Liver (tissue), 9 donors: ENCODE data around the gene NR3C1. TPM values are rescaled to one million over a fixed set of nuclear protein-coding genes. Genes with fewer than 3 reads are reported as not detected.

Experiments used
- DNase-seq: peaks from one replicate; pipeline ENCODE4 v3.0.0-alpha.2; 2017; ENCODE audit warnings: low spot score
- H3K27ac ChIP-seq, 2 donors: one replicate each; pipeline ENCODE4 v1.7.0; 2013; ENCODE audit warnings: inconsistent platforms in 2 of 2, low read length in 2 of 2, control low read depth in 1 of 2, low read depth in 1 of 2, mild to moderate bottlenecking in 1 of 2
- H3K27me3 ChIP-seq, 4 donors: one replicate each; pipeline versions ENCODE4 v1.6.1 to v1.7.0; 2013; ENCODE audit warnings: low read length in 3 of 4, inconsistent platforms in 1 of 4, mild to moderate bottlenecking in 1 of 4, moderate library complexity in 1 of 4; ENCODE audit not compliant: control insufficient read depth in 4 of 4, insufficient read depth in 4 of 4
- H3K36me3 ChIP-seq, 4 donors: one replicate each; pipeline versions ENCODE4 v1.6.1 to v1.7.0; 2013; ENCODE audit warnings: low read length in 3 of 4, mild to moderate bottlenecking in 3 of 4, low read depth in 1 of 4, moderate library complexity in 1 of 4; ENCODE audit not compliant: control insufficient read depth in 4 of 4, insufficient read depth in 3 of 4
- H3K4me1 ChIP-seq, 4 donors: one replicate each; pipeline versions ENCODE4 v1.6.1 to v1.7.0; 2013; ENCODE audit warnings: low read length in 3 of 4, mild to moderate bottlenecking in 3 of 4, moderate library complexity in 1 of 4; ENCODE audit not compliant: control insufficient read depth in 4 of 4, insufficient read depth in 4 of 4
- H3K4me3 ChIP-seq, 3 donors: one replicate each; pipeline versions ENCODE4 v1.6.1 to v1.7.0; 2013; ENCODE audit warnings: low read length in 3 of 3, control low read depth in 1 of 3, low read depth in 1 of 3, mild to moderate bottlenecking in 1 of 3
- H3K9ac ChIP-seq, 2 donors: one replicate each; pipeline ENCODE4 v1.7.0; 2013; ENCODE audit warnings: low read length in 2 of 2, mild to moderate bottlenecking in 2 of 2, moderate library complexity in 2 of 2, control low read depth in 1 of 2, low read depth in 1 of 2
- H3K9me3 ChIP-seq, 4 donors: one replicate each; pipeline versions ENCODE4 v1.6.1 to v1.7.0; 2013; ENCODE audit warnings: low read length in 3 of 4; ENCODE audit not compliant: control insufficient read depth in 4 of 4
- EGR1 ChIP-seq, 2 donors: IDR thresholded peaks; 2 replicates each; pipeline ENCODE4 v1.6.1; 2016 to 2018; ENCODE audit warnings: antibody characterized with exemption in 2 of 2, low read depth in 2 of 2
- FOXA1 ChIP-seq: IDR thresholded peaks from 2 replicates; pipeline ENCODE4 v1.6.1; 2016; ENCODE audit warnings: antibody characterized with exemption
- FOXA2 ChIP-seq: IDR thresholded peaks from 2 replicates; pipeline ENCODE4 v1.6.1; 2016; ENCODE audit warnings: antibody characterized with exemption
- GABPA ChIP-seq, 2 donors: IDR thresholded peaks in 1 of 2; conservative IDR thresholded peaks in 1 of 2; 2 replicates each; pipeline ENCODE4 v1.6.1; 2016; ENCODE audit warnings: antibody characterized with exemption in 2 of 2, mild to moderate bottlenecking in 1 of 2, moderate library complexity in 1 of 2
- HNF4G ChIP-seq: IDR thresholded peaks from 2 replicates; pipeline ENCODE4 v1.6.1; 2016; ENCODE audit warnings: antibody characterized with exemption
- JUND ChIP-seq, 2 donors: IDR thresholded peaks; 2 replicates each; pipeline ENCODE4 v1.6.1; 2016; ENCODE audit warnings: antibody characterized with exemption in 2 of 2
- NR2F2 ChIP-seq: IDR thresholded peaks from 2 replicates; pipeline ENCODE4 v1.6.1; 2016; ENCODE audit warnings: antibody characterized with exemption
- RAD21 ChIP-seq, 2 donors: IDR thresholded peaks; 2 replicates each; pipeline ENCODE4 v1.6.1; 2016; ENCODE audit warnings: antibody characterized with exemption in 2 of 2, mild to moderate bottlenecking in 2 of 2
- RXRA ChIP-seq, 2 donors: IDR thresholded peaks; 2 replicates each; pipeline ENCODE4 v1.6.1; 2017 to 2018; ENCODE audit warnings: antibody characterized with exemption in 2 of 2, mild to moderate bottlenecking in 1 of 2
- SP1 ChIP-seq: IDR thresholded peaks from 2 replicates; pipeline ENCODE4 v1.6.1; 2018; ENCODE audit warnings: antibody characterized with exemption, mild to moderate bottlenecking
- ZBTB33 ChIP-seq: IDR thresholded peaks from 2 replicates; pipeline ENCODE4 v1.6.1; 2016; ENCODE audit warnings: antibody characterized with exemption
- WGBS: extraction: QIAGEN DNeasy Blood & Tissue Kit; methylation state at CpG from one replicate; pipeline ENCODE4 v1.1.7; 2013; 5-methylcytosine and 5-hydroxymethylcytosine counted together
- polyA plus RNA-seq, 2 donors: library from polyadenylated mRNA; stranded (reverse) in 1 of 2; unstranded in 1 of 2; fragments of 200-250 nt in 1 of 2; fragments of >200 nt in 1 of 2; fragmentation: Nextera tagmentation in 1 of 2; extraction: Ambion mirVana in 1 of 2; gene quantifications; one replicate each; pipeline versions ENCODE4 v1.2.1 to v1.2.3, GENCODE V29; 2013 to 2015
- total RNA-seq, 2 donors: library from RNA; depleted of rRNA; stranded (reverse); fragments of >200 nt; gene quantifications; one replicate each; pipeline ENCODE4 v1.2.3, GENCODE V29; 2014
- TF ChIP-seq, protein P1 (sequence below): IDR thresholded peaks from 2 replicates; pipeline ENCODE4 v1.6.1; 2016; ENCODE audit warnings: antibody characterized with exemption
- TF ChIP-seq, protein P2 (sequence below): IDR thresholded peaks from 2 replicates; pipeline ENCODE4 v1.6.1; 2016; ENCODE audit warnings: antibody characterized with exemption
- TF ChIP-seq, protein P3 (sequence below): fragments of 150-350 bp; IDR thresholded peaks from 2 replicates; pipeline ENCODE4 v1.5.1; 2017; ENCODE audit warnings: improper control_type of control experiment, low read depth, low read length; ENCODE audit not compliant: missing input control
- TF ChIP-seq, protein P4 (sequence below): IDR thresholded peaks from 2 replicates; pipeline ENCODE4 v1.6.1; 2016; ENCODE audit warnings: antibody characterized with exemption, mild to moderate bottlenecking
- donor health status: healthy.
- donor health status: healthy.
- donor health status: healthy.
- donor health status: healthy.
- donor health status: healthy.

NR3C1 gene
- total and polyA plus RNA-seq, 4 donors = 24.5 to 36.4 (median 29.0) TPM

DNA sequence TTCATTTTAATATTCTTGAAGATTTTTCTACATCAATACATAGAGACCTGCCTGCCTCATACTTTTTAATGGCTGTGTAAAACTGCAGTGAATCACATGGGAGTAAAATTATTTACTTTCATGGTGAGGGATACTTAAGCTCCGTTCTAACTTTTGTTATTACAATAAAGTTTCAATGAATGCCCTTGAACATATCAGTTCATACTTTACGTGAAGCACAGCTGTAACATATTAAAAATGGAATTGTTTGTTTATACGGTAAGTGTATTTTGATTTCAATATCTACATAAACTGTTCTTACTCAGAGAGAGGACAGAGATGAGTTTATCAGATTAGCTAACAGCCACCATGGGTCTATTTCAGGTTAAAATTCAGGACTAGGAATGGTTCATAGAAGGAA lies 155.1 kb downstream of the NR3C1 start:
- H3K27ac ChIP-seq = peak overlapping the region; percentile 52 to 82

GRCh38 chr5:143247134-143247815 lies 156.2 kb downstream of the NR3C1 start:
- Histone ChIP-seq H3K27me3 (no peaks in the 10 kb centered on the region), H3K9ac (no peak overlapping the region), H3K4me1 (peaks cover 3 to 11% (median 8%) of the 10 kb centered on the region in 4 donors), H3K9me3 (no peaks in the 10 kb centered on the region), H3K36me3 (no peaks in the 10 kb centered on the region), H3K27ac (no peak overlapping the region), H3K4me3 (no peak overlapping the region)
- TF ChIP-seq JUND (IDR thresholded peaks at IDR 0.05) = no peak
- TF ChIP-seq, protein P1, sequence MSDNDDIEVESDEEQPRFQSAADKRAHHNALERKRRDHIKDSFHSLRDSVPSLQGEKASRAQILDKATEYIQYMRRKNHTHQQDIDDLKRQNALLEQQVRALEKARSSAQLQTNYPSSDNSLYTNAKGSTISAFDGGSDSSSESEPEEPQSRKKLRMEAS = no peak
- no peak for TF ChIP-seq GABPA (IDR thresholded peaks at IDR 0.05 in 1 of 2, conservative IDR thresholded peaks at IDR 0.05 in 1 of 2)
- TF ChIP-seq NR2F2 = no peak
- TF ChIP-seq FOXA1 = no peak
- TF ChIP-seq, protein P2, sequence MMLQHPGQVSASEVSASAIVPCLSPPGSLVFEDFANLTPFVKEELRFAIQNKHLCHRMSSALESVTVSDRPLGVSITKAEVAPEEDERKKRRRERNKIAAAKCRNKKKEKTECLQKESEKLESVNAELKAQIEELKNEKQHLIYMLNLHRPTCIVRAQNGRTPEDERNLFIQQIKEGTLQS = no peak
- TF ChIP-seq RXRA (IDR thresholded peaks at IDR 0.05) = no peak
- TF ChIP-seq RAD21 (IDR thresholded peaks at IDR 0.05) = no peak
- TF ChIP-seq FOXA2 = no peak
- no peak for TF ChIP-seq SP1
- TF ChIP-seq ZBTB33 = no peak
- TF ChIP-seq, protein P3, sequence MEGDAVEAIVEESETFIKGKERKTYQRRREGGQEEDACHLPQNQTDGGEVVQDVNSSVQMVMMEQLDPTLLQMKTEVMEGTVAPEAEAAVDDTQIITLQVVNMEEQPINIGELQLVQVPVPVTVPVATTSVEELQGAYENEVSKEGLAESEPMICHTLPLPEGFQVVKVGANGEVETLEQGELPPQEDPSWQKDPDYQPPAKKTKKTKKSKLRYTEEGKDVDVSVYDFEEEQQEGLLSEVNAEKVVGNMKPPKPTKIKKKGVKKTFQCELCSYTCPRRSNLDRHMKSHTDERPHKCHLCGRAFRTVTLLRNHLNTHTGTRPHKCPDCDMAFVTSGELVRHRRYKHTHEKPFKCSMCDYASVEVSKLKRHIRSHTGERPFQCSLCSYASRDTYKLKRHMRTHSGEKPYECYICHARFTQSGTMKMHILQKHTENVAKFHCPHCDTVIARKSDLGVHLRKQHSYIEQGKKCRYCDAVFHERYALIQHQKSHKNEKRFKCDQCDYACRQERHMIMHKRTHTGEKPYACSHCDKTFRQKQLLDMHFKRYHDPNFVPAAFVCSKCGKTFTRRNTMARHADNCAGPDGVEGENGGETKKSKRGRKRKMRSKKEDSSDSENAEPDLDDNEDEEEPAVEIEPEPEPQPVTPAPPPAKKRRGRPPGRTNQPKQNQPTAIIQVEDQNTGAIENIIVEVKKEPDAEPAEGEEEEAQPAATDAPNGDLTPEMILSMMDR = no peak
- TF ChIP-seq HNF4G = no peak
- 87% methylated on average over 1 of the region's 1 CpG for WGBS
- no peak for DNase-seq

More for the DNA sequence above, 155.1 kb downstream of the NR3C1 start:
- WGBS = 89% methylated on average over 3 of the region's 3 CpGs
- no peaks in the 10 kb centered on the region for H3K36me3 ChIP-seq
- H3K27me3 ChIP-seq = no peaks in the 10 kb centered on the region
- no peak for DNase-seq
- peaks cover 3 to 11% (median 8%) of the 10 kb centered on the region in 4 donors for H3K4me1 ChIP-seq
- H3K9ac ChIP-seq = no peak overlapping the region
- no peaks in the 10 kb centered on the region for H3K9me3 ChIP-seq
- TF ChIP-seq RAD21 (IDR thresholded peaks at IDR 0.05) (no peak), EGR1 (IDR thresholded peaks at IDR 0.05; ENCODE audit: low read depth in 2 of 2) (no peak), NR2F2 (no peak)
- TF ChIP-seq, protein P3 = no peak
- TF ChIP-seq, protein P4, sequence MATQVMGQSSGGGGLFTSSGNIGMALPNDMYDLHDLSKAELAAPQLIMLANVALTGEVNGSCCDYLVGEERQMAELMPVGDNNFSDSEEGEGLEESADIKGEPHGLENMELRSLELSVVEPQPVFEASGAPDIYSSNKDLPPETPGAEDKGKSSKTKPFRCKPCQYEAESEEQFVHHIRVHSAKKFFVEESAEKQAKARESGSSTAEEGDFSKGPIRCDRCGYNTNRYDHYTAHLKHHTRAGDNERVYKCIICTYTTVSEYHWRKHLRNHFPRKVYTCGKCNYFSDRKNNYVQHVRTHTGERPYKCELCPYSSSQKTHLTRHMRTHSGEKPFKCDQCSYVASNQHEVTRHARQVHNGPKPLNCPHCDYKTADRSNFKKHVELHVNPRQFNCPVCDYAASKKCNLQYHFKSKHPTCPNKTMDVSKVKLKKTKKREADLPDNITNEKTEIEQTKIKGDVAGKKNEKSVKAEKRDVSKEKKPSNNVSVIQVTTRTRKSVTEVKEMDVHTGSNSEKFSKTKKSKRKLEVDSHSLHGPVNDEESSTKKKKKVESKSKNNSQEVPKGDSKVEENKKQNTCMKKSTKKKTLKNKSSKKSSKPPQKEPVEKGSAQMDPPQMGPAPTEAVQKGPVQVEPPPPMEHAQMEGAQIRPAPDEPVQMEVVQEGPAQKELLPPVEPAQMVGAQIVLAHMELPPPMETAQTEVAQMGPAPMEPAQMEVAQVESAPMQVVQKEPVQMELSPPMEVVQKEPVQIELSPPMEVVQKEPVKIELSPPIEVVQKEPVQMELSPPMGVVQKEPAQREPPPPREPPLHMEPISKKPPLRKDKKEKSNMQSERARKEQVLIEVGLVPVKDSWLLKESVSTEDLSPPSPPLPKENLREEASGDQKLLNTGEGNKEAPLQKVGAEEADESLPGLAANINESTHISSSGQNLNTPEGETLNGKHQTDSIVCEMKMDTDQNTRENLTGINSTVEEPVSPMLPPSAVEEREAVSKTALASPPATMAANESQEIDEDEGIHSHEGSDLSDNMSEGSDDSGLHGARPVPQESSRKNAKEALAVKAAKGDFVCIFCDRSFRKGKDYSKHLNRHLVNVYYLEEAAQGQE = no peak
- H3K4me3 ChIP-seq = no peak overlapping the region
